Neural progenitor cell (in vitro differentiated cells): ENCODE results near the gene SYNPR.

Source experiments
- EZH2 ChIP-seq: fragments of 200-600 bp; sonication (generic); IDR thresholded peaks from 2 replicates; pipeline ENCODE4 v1.6.1; 2017; ENCODE audit warnings: antibody characterized with exemption, mild to moderate bottlenecking, moderate library complexity
- EZH2phosphoT487 ChIP-seq: fragments of 200-600 bp; sonication (generic); IDR thresholded peaks from 2 replicates; pipeline ENCODE4 v1.6.1; 2017; ENCODE audit warnings: antibody characterized with exemption
- TF ChIP-seq, protein P1 (sequence below): fragments of 200-600 bp; sonication (generic); IDR thresholded peaks from 2 replicates; pipeline ENCODE4 v1.5.1; 2017; ENCODE audit warnings: antibody characterized with exemption, mild to moderate bottlenecking

DNA sequence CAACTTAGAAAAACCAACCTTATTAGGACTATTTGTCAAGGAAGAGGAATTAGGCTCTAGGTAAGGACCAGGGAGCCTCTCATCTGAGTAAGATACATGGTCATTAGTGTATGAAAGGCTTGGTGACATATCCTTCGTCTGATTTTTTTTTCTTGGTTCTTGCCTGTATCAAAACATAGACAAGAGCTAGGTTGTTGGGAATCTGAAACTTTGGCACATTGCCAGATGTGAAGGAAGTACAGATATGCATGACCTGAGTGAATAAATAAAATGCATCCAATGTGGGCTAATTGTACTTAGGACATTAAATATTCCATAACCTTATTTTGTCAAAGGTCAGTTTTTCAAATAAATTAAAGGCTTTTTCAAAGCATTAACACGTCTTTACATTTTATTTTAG, 151.8 kb downstream of the SYNPR start:
- TF ChIP-seq, protein P1, sequence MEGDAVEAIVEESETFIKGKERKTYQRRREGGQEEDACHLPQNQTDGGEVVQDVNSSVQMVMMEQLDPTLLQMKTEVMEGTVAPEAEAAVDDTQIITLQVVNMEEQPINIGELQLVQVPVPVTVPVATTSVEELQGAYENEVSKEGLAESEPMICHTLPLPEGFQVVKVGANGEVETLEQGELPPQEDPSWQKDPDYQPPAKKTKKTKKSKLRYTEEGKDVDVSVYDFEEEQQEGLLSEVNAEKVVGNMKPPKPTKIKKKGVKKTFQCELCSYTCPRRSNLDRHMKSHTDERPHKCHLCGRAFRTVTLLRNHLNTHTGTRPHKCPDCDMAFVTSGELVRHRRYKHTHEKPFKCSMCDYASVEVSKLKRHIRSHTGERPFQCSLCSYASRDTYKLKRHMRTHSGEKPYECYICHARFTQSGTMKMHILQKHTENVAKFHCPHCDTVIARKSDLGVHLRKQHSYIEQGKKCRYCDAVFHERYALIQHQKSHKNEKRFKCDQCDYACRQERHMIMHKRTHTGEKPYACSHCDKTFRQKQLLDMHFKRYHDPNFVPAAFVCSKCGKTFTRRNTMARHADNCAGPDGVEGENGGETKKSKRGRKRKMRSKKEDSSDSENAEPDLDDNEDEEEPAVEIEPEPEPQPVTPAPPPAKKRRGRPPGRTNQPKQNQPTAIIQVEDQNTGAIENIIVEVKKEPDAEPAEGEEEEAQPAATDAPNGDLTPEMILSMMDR, result no peak
- TF ChIP-seq EZH2 (no peak), EZH2phosphoT487 (no peak)
